Measurements from ENCODE around the gene CYGB. TPM values are rescaled to one million over a fixed set of nuclear protein-coding genes. Genes with fewer than 3 reads are reported as not detected.

CYGB gene
- total and polyA plus RNA-seq, 2 of the 13 experiments (the other 11 are each of a cell fraction or from before 2014, with no cell fraction given): 18.9 to 27.1 TPM

GRCh38 chr17:76523084-76524037, 14.1 kb downstream of the CYGB start (continued):
- TF ChIP-seq MXD3 (CRISPR knock-in tag; IDR thresholded peaks at IDR 0.05) (no peak; the same call in 1 of the 2 replicates), ZNF772 (CRISPR knock-in tag; IDR thresholded peaks at IDR 0.05) (peak; percentile 91; the same call in 1 of the 2 replicates), SMARCC2 (IDR thresholded peaks at IDR 0.05) (no peak), ISL2 (CRISPR knock-in tag; IDR thresholded peaks at IDR 0.05) (peak; percentile 59; the same call in 1 of the 2 replicates), ZNF274 (CRISPR knock-in tag; IDR thresholded peaks at IDR 0.05) (no peak), AGO2 (optimal IDR thresholded peaks at IDR 0.05; ENCODE audit: low read depth, low read length) (no peak), TCF7L2 (IDR thresholded peaks at IDR 0.05; ENCODE audit: low read depth, low read length) (no peak), ZNF768 (CRISPR knock-in tag; IDR thresholded peaks at IDR 0.05) (peak; percentile 82), KAT7 (CRISPR knock-in tag; IDR thresholded peaks at IDR 0.05; ENCODE audit: borderline replicate concordance) (peak; percentile 55; the same call in 1 of the 2 replicates), ATF4 (CRISPR knock-in tag; IDR thresholded peaks at IDR 0.05) (no peak), E2F2 (CRISPR knock-in tag; IDR thresholded peaks at IDR 0.05; ENCODE audit: borderline replicate concordance) (no peak), JUND (CRISPR knock-in tag; IDR thresholded peaks at IDR 0.05) (no peak), PTBP1 (IDR thresholded peaks at IDR 0.05; ENCODE audit: low read depth, low read length, poor library complexity, severe bottlenecking) (peak; percentile 83), ARID3A (IDR thresholded peaks at IDR 0.05; ENCODE audit: low read depth, low read length) (no peak), HNRNPH1 (optimal IDR thresholded peaks at IDR 0.05; ENCODE audit: low read depth, low read length) (no peak), ZNF33B (CRISPR knock-in tag; IDR thresholded peaks at IDR 0.05) (no peak)
- TF ChIP-seq, protein P1, sequence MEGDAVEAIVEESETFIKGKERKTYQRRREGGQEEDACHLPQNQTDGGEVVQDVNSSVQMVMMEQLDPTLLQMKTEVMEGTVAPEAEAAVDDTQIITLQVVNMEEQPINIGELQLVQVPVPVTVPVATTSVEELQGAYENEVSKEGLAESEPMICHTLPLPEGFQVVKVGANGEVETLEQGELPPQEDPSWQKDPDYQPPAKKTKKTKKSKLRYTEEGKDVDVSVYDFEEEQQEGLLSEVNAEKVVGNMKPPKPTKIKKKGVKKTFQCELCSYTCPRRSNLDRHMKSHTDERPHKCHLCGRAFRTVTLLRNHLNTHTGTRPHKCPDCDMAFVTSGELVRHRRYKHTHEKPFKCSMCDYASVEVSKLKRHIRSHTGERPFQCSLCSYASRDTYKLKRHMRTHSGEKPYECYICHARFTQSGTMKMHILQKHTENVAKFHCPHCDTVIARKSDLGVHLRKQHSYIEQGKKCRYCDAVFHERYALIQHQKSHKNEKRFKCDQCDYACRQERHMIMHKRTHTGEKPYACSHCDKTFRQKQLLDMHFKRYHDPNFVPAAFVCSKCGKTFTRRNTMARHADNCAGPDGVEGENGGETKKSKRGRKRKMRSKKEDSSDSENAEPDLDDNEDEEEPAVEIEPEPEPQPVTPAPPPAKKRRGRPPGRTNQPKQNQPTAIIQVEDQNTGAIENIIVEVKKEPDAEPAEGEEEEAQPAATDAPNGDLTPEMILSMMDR (CRISPR knock-in tag; IDR thresholded peaks at IDR 0.05): peak; percentile 100
